HCT116 (cell line): ENCODE data around the gene ACACA. TPM values are rescaled to one million over a fixed set of nuclear protein-coding genes. Genes with fewer than 3 reads are reported as not detected.

Source experiments
- ATAC-seq: fragments of 200-7000 bp; cut with Tn5 transposase; 2 replicates; pipeline ENCODE4 v1.9.1; 2020; ENCODE audit warnings: mild to moderate bottlenecking, moderate library complexity
- BruUV-seq: library from RNA; stranded (reverse); fragments of 400-500 nt; replicated peaks from 2 replicates; lab custom pipeline; 2021; lab: Mats Ljungman, UMichigan
- CTCF ChIA-PET: fragments of 300-600 bp; sonication (Branson Sonifier 250); formaldehyde crosslinking; loops from one replicate; lab custom pipeline; 2021; ENCODE audit warnings: antibody characterized with exemption; lab: Charles Lee
- POLR2A ChIA-PET: fragments of 300-600, 350-600 bp; sonication (Branson Sonifier 250); formaldehyde crosslinking; loops from one replicate; lab custom pipeline; 2021; ENCODE audit warnings: antibody characterized with exemption; lab: Charles Lee
- RAD21 ChIA-PET, 2 experiments: fragments of 300-600 bp; sonication (Branson Sonifier 250); formaldehyde crosslinking; loops; one replicate each; lab custom pipeline; 2023; ENCODE audit warnings: low total read pairs in 2 of 2; ENCODE audit not compliant: uncharacterized antibody in 2 of 2, unreplicated experiment in 2 of 2, low non-redundant PET in 1 of 2; lab: Charles Lee
- DNase-seq: peaks from one replicate; pipeline ENCODE4 v3.0.0-alpha.2; 2010; ENCODE audit warnings: low read depth, low spot score
- H2AFZ ChIP-seq: fragments of 200-600 bp; shearing (Covaris generic), sonication (generic); 2 replicates; pipeline ENCODE4 v1.6.1; 2017; ENCODE audit warnings: low read depth, mixed run types, mixed read lengths, antibody characterized with exemption, low read length; ENCODE audit not compliant: poor library complexity, severe bottlenecking
- H3K27ac ChIP-seq: 2 replicates; pipeline ENCODE4 v1.5.1; 2012; ENCODE audit warnings: low read depth, low read length
- H3K27me3 ChIP-seq: fragments of 200-600 bp; sonication (generic); 2 replicates; pipeline ENCODE4 v1.6.1; 2016; ENCODE audit warnings: mixed run types, low read length, mixed read lengths; ENCODE audit not compliant: insufficient read depth
- H3K36me3 ChIP-seq, 2 experiments: fragments of 200-500 bp in 1 of 2; fragments of 200-600 bp in 1 of 2; sonication (Bioruptor generic) in 1 of 2; sonication (generic) in 1 of 2; 2 replicates each; pipeline versions ENCODE4 v1.5.1 to v1.6.1; 2014 to 2016; ENCODE audit warnings: low read length in 2 of 2, inconsistent platforms in 1 of 2, mixed read lengths in 1 of 2, mixed run types in 1 of 2; ENCODE audit not compliant: insufficient read depth in 2 of 2, control insufficient read depth in 1 of 2
- H3K4me1 ChIP-seq, 2 experiments: fragments of 200-600 bp in 1 of 2; sonication (generic) in 1 of 2; 2 replicates each; pipeline versions ENCODE4 v1.5.1 to v1.6.1; 2012 to 2017; ENCODE audit warnings: low read length in 2 of 2, inconsistent platforms in 1 of 2, mild to moderate bottlenecking in 1 of 2, mixed read lengths in 1 of 2, mixed run types in 1 of 2, moderate library complexity in 1 of 2; ENCODE audit not compliant: insufficient read depth in 2 of 2, control insufficient read depth in 1 of 2
- H3K4me2 ChIP-seq: fragments of 200-600 bp; sonication (generic); 2 replicates; pipeline ENCODE4 v1.6.1; 2017; ENCODE audit warnings: mixed run types, low read length, mixed read lengths
- H3K4me3 ChIP-seq, 2 experiments: fragments of 200-600 bp in 1 of 2; sonication (generic) in 1 of 2; replicated peaks in 1 of 2; 2 replicates each; pipeline ENCODE4 v1.5.1; 2011 to 2016; ENCODE audit warnings: low read length in 2 of 2, control low read depth in 1 of 2, low read depth in 1 of 2, mild to moderate bottlenecking in 1 of 2, mixed read lengths in 1 of 2, mixed run types in 1 of 2
- H3K79me2 ChIP-seq: fragments of 200-600 bp; sonication (generic); 2 replicates; pipeline ENCODE4 v1.6.1; 2017; ENCODE audit warnings: mild to moderate bottlenecking, mixed run types, low read length, moderate library complexity, mixed read lengths; ENCODE audit not compliant: insufficient read depth
- H3K9ac ChIP-seq: fragments of 200-600 bp; sonication (generic); 2 replicates; pipeline ENCODE4 v1.6.1; 2016; ENCODE audit warnings: low read length, mixed read lengths
- H3K9me2 ChIP-seq: fragments of 200-600 bp; sonication (generic), shearing (Covaris generic); 2 replicates; pipeline ENCODE4 v1.6.1; 2017; ENCODE audit warnings: mixed run types, mild to moderate bottlenecking, moderate library complexity; ENCODE audit not compliant: insufficient read depth
- H3K9me3 ChIP-seq, 2 experiments: fragments of 200-500 bp in 1 of 2; fragments of 200-600 bp in 1 of 2; sonication (Bioruptor generic) in 1 of 2; sonication (generic) in 1 of 2; 2 replicates each; pipeline ENCODE4 v1.6.1; 2014 to 2017; ENCODE audit warnings: low read length in 2 of 2, mixed read lengths in 2 of 2, inconsistent platforms in 1 of 2, low read depth in 1 of 2, mild to moderate bottlenecking in 1 of 2, mixed run types in 1 of 2, moderate library complexity in 1 of 2; ENCODE audit not compliant: control insufficient read depth in 1 of 2, insufficient read depth in 1 of 2
- H4K20me1 ChIP-seq: fragments of 200-600 bp; sonication (generic), shearing (Covaris generic); 2 replicates; pipeline ENCODE4 v1.6.1; 2017; ENCODE audit warnings: mixed run types, mild to moderate bottlenecking, moderate library complexity; ENCODE audit not compliant: insufficient read depth
- CTCF ChIP-seq, 3 experiments: fragments of 200-600 bp in 1 of 3; sonication (generic) in 1 of 3; IDR thresholded peaks in 2 of 3; conservative IDR thresholded peaks in 1 of 3; 2 replicates each; pipeline ENCODE4 v1.5.1; 2012 to 2017; ENCODE audit warnings: low read depth in 2 of 3, low read length in 2 of 3, antibody characterized with exemption in 1 of 3, borderline replicate concordance in 1 of 3, control low read depth in 1 of 3, mild to moderate bottlenecking in 1 of 3, mixed read lengths in 1 of 3, mixed run types in 1 of 3, moderate library complexity in 1 of 3; ENCODE audit not compliant: insufficient read depth in 1 of 3
- EGR1 ChIP-seq: IDR thresholded peaks from 2 replicates; pipeline ENCODE4 v1.6.1; 2012; ENCODE audit warnings: low read depth
- EZH2 ChIP-seq: fragments of 200-600 bp; sonication (generic); IDR thresholded peaks from 2 replicates; pipeline ENCODE4 v1.6.1; 2017; ENCODE audit warnings: antibody characterized with exemption, mixed run types
- EZH2phosphoT487 ChIP-seq: fragments of 200-600 bp; IDR thresholded peaks from 2 replicates; pipeline ENCODE4 v1.6.1; 2018; ENCODE audit warnings: antibody characterized with exemption, borderline replicate concordance
- POLR2AphosphoS5 ChIP-seq: IDR thresholded peaks from 2 replicates; pipeline ENCODE4 v1.6.1; 2011; ENCODE audit warnings: mild to moderate bottlenecking, low read depth, low read length, moderate library complexity
- SRF ChIP-seq: IDR thresholded peaks from 2 replicates; pipeline ENCODE4 v1.6.1; 2012; ENCODE audit warnings: low read depth
- YY1 ChIP-seq: IDR thresholded peaks from 2 replicates; pipeline ENCODE4 v1.6.1; 2011; ENCODE audit warnings: low read length, low read depth, moderate library complexity, mild to moderate bottlenecking; ENCODE audit not compliant: insufficient replicate concordance; ENCODE audit errors: extremely low read depth
- ZFX ChIP-seq: fragments of 450-650 bp; IDR thresholded peaks from 2 replicates; pipeline ENCODE4 v1.6.1; 2017
- intact Hi-C: fragments of 100-400 bp; cut with micrococcal nuclease; formaldehyde crosslinking; loops from 2 replicates; pipeline ENCODE4 v1.10.0; 2022
- total RNA-seq: library from RNA; stranded (reverse); gene quantifications from one replicate; pipeline ENCODE4 v1.2.1, GENCODE V29; 2021; ENCODE audit not compliant: unreplicated experiment
- TF ChIP-seq, protein P1 (sequence below): IDR thresholded peaks from 2 replicates; pipeline ENCODE4 v1.6.1; 2012
- TF ChIP-seq, protein P2 (sequence below): IDR thresholded peaks from 2 replicates; pipeline ENCODE4 v1.6.1; 2012; ENCODE audit warnings: low read depth

The ACACA gene
- total RNA-seq, 1 experiment from 2014 or later: 161 TPM

DNA sequence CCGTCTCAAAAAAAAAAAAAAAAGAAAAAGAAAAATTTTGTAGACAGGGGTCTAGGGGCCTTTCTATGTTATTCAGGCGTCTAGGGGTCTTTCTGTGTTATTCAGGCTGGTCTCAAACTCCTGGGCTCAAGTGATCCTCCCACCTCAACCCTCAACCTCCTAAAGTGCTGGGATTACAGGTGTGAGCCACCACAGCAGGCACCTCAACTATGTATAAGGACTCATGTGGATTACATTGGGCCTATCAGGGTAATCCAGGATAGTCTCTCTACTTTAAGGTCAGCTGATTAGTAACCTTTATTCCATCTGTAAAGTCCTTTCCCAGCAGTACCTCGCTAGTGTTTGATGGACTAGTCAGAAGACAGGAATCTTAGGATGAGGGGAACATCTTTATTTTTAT is 22.4 kb upstream of the ACACA start:
- Histone ChIP-seq H3K9me3 (no peaks in the 10 kb centered on the region), H3K4me3 (no peak overlapping the region), H2AFZ (no peak overlapping the region), H3K36me3 (peaks cover 27 to 29% of the 10 kb centered on the region in 2 experiments; a peak in 3 of 4 replicates), H3K27me3 (no peaks in the 10 kb centered on the region), H3K27ac (no peak overlapping the region), H3K9me2 (no peaks in the 10 kb centered on the region), H4K20me1 (no peaks in the 10 kb centered on the region), H3K4me2 (no peak overlapping the region), H3K9ac (no peak overlapping the region), H3K4me1 (no peaks in the 10 kb centered on the region), H3K79me2 (peaks cover 23% of the 10 kb centered on the region)
- no peak for DNase-seq
- ChIA-PET POLR2A (no interaction called here), CTCF (interaction anchor here (0.7 to 1.2 kb wide), 2 partner anchors 9 to 11 kb away, joined by 3 read pairs; no protein-coding TSS in a partner anchor), RAD21 (no interaction called here)
- BruUV-seq: no TSS peak
- intact Hi-C loops: no loop called here
- TF ChIP-seq, protein P1, sequence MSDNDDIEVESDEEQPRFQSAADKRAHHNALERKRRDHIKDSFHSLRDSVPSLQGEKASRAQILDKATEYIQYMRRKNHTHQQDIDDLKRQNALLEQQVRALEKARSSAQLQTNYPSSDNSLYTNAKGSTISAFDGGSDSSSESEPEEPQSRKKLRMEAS: no peak
- TF ChIP-seq YY1 (no peak), POLR2AphosphoS5 (no peak), EZH2 (no peak), SRF (no peak), EZH2phosphoT487 (no peak), EGR1 (no peak), CTCF (IDR thresholded peaks at IDR 0.05 in 2 of 3, conservative IDR thresholded peaks at IDR 0.05 in 1 of 3; ENCODE audit: borderline replicate concordance in 1 of 3, insufficient read depth in 1 of 3, low read depth in 2 of 3, low read length in 2 of 3) (no peak), ZFX (no peak)
- TF ChIP-seq, protein P2, sequence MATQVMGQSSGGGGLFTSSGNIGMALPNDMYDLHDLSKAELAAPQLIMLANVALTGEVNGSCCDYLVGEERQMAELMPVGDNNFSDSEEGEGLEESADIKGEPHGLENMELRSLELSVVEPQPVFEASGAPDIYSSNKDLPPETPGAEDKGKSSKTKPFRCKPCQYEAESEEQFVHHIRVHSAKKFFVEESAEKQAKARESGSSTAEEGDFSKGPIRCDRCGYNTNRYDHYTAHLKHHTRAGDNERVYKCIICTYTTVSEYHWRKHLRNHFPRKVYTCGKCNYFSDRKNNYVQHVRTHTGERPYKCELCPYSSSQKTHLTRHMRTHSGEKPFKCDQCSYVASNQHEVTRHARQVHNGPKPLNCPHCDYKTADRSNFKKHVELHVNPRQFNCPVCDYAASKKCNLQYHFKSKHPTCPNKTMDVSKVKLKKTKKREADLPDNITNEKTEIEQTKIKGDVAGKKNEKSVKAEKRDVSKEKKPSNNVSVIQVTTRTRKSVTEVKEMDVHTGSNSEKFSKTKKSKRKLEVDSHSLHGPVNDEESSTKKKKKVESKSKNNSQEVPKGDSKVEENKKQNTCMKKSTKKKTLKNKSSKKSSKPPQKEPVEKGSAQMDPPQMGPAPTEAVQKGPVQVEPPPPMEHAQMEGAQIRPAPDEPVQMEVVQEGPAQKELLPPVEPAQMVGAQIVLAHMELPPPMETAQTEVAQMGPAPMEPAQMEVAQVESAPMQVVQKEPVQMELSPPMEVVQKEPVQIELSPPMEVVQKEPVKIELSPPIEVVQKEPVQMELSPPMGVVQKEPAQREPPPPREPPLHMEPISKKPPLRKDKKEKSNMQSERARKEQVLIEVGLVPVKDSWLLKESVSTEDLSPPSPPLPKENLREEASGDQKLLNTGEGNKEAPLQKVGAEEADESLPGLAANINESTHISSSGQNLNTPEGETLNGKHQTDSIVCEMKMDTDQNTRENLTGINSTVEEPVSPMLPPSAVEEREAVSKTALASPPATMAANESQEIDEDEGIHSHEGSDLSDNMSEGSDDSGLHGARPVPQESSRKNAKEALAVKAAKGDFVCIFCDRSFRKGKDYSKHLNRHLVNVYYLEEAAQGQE: no peak
- no peak for ATAC-seq
